ENCODE results near the gene TUBB8.
"Not testable (repeated sequence)": the region's sequence is repeated elsewhere in the genome, so short reads cannot be mapped to it uniquely, and the experiment has no call there.

TUBB8 gene

GRCh38 chr10:47864-48263 lies 1.2 kb downstream of the TUBB8 start:
- DNase-seq = not testable (repeated sequence)

DNA sequence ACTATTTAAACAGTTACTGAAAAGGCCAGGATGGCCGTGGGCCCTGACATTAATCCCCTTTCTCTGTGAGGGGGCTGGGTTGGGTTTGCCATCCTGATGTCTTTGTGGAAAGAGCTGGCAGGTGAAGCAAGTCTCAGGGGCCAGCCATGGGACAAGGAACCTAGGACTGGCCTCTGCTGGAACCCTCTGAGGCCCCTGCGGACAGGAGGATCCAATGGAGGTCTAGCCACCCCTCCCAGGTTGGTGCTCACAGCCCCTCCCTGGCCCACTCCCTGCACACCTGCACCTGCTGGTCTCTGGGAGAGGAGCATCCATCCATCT lies 35.8 kb downstream of the TUBB8 start:
- not testable (repeated sequence) for DNase-seq

GRCh38 chr10:12444-13314 lies 36.4 kb downstream of the TUBB8 start:
- not testable (repeated sequence) for DNase-seq

DNA sequence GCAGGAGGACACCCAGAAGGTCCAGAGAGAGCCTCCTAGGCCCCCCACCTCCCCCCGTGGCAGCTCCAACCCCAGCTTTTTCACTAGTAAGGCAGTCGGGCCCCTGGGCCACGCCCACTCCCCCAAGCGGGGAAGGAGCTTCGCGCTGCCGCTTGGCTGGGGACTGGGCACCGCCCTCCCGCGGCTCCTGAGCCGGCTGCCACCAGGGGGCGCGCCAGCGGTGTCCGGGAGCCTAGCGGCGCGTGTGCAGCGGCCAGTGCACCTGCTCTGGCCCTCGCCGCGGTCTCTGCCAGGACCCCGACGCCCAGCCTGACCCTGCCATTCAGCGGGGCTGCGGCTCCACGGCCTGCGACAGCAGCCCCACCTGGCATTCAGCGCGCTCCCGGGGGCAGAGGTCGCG lies 37.8 kb downstream of the TUBB8 start:
- not testable (repeated sequence) for DNase-seq

DNA sequence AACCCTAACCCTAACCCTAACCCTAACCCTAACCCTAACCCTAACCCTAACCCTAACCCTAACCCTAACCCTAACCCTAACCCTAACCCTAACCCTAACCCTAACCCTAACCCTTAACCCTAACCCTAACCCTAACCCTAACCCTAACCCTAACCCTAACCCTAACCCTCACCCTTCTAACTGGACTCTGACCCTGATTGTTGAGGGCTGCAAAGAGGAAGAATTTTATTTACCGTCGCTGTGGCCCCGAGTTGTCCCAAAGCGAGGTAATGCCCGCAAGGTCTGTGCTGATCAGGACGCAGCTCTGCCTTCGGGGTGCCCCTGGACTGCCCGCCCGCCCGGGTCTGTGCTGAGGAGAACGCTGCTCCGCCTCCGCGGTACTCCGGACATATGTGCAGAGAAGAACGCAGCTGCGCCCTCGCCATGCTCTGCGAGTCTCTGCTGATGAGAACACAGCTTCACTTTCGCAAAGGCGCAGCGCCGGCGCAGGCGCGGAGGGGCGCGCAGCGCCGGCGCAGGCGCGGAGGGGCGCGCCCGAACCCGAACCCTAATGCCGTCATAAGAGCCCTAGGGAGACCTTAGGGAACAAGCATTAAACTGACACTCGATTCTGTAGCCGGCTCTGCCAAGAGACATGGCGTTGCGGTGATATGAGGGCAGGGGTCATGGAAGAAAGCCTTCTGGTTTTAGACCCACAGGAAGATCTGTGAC lies 38.7 kb downstream of the TUBB8 start:
- DNase-seq = not testable (repeated sequence)
